Spleen (tissue), 7 donors: ENCODE measurements around the gene UIMC1.

Experiments used
- CTCF ChIP-seq, 11 experiments: fragments of 200-600 bp in 7 of 11; fragments of 450-650 bp in 4 of 11; sonication (generic) in 4 of 11; IDR thresholded peaks in 8 of 11; conservative IDR thresholded peaks in 3 of 11; 1 replicate in 7 of 11; 2 replicates in 4 of 11; pipeline versions ENCODE4 v1.4.0 to v1.8.0; 2016 to 2021; ENCODE audit warnings: antibody characterized with exemption in 11 of 11, inconsistent platforms in 4 of 11, mild to moderate bottlenecking in 1 of 11
- POLR2A ChIP-seq, 3 donors: fragments of 450-650 bp; IDR thresholded peaks; one replicate each; pipeline ENCODE4 v1.5.1; 2017; ENCODE audit warnings: antibody characterized with exemption in 3 of 3, mild to moderate bottlenecking in 1 of 3
- POLR2AphosphoS5 ChIP-seq, 3 donors: sonication (generic); formaldehyde crosslinking; IDR thresholded peaks; one replicate each; pipeline ENCODE4 v1.5.1; 2017; ENCODE audit warnings: antibody characterized with exemption in 3 of 3
- donor health status: DM: no; HTN: no; CAD: no; lungs with moderate emphysema.
- donor health status: DM: no; HTN: no; CAD: no.
- donor health status: DM: no; HTN: no; CAD: no.

- TF ChIP-seq CTCF (IDR thresholded peaks at IDR 0.05 in 8 of 11, conservative IDR thresholded peaks at IDR 0.05 in 3 of 11) (no peak), POLR2A (IDR thresholded peaks at IDR 0.05) (no peak), POLR2AphosphoS5 (IDR thresholded peaks at IDR 0.05) (no peak)
Observed at GRCh38 chr5:176918613-176919012, 88.0 kb downstream of the UIMC1 start.
